Measurements from ENCODE around the gene TRDN.
"Not testable (repeated sequence)": the region's sequence is repeated elsewhere in the genome, so short reads cannot be mapped to it uniquely, and the experiment has no call there.

TRDN gene

DNA sequence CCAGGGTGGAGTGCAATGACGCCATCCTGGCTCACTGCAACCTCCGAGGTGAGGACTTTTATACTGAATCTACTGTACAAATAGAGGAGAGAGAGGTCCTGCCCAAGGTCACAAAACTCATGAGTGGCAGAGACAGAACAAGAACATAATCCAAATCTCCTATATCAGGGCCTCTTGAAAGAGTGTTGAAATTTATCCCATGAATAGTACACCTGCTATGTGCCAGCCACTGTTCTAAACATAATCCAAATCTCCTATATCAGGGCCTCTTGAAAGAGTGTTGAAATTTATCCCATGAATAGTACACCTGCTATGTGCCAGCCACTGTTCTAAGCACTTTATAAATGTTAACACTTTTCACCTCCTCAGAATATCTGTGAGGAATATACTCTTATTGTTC, 409.0 kb downstream of the TRDN start:
- DNase-seq; in situ Hi-C loops (cut with HindIII; ENCODE audit: low pct_ligation_motif_present, low pct_unique_long_range_greater_than_20kb, low sequenced_read_pairs): not testable (repeated sequence)

DNA sequence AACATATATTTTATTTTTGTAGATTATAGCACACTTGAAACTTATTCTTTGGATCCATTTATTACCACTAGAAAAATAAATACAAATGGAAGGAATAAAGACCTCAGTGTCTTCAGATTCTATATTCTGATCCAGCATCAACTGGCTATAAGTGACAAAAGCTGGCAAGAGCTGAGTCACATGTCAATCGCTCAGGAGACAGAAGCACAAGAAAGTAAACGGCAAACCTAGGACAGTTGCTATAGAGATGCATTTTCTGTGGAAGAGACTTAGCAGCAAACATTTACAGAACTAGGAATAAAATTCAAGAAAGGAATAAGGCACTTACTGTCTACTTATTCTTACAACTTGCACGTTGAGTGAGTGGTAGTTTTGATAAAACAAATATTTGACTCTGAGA, 410.4 kb downstream of the TRDN start:
- DNase-seq, result no peak
- in situ Hi-C loops (cut with HindIII; ENCODE audit: low pct_ligation_motif_present, low pct_unique_long_range_greater_than_20kb, low sequenced_read_pairs), result no loop called here

- no peak for DNase-seq
- in situ Hi-C loops (cut with HindIII; ENCODE audit: low pct_ligation_motif_present, low pct_unique_long_range_greater_than_20kb, low sequenced_read_pairs), result no loop called here
Observed at GRCh38 chr6:123224077-123224476, 412.7 kb downstream of the TRDN start.

DNA sequence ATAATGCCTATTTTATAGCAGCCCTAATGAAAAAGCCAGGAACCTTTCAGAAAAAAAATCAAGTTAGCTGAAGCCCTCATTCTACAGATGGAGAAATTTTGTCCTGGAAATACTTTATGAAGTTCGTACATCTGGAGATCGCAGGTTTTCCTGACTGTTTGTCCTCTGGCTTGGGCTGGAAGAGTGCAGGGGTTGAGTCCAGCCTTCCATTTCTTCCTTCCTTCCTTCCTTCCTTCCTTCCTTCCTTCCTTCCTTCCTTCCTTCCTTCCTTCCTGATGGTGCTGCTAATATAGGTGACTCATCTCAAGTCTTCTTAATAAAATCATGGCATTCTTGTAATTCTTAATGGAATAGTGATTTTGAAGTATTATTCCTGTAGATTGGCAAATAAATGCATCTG, 413.3 kb downstream of the TRDN start:
- in situ Hi-C loops (cut with HindIII; ENCODE audit: low pct_ligation_motif_present, low pct_unique_long_range_greater_than_20kb, low sequenced_read_pairs), result no loop called here
- no peak for DNase-seq

DNA sequence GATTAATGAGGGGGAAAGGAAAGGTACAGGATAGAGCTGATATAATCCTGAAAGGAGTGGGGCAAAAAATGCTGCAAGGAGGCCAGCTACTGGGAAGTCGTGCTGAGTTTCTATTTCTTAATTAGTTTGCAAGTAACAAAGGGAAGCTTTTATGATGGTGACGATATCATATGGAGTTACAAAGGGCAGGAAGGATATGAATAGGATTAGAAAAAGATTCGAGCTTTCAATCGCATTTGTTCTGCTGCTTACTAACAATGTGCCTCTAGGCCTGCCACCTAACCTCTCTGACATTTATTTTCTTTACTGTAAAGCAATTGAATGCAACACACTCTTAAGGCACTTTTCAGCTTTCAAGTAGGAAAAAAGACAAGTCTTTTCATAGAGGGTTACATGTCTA, 421.5 kb downstream of the TRDN start:
- in situ Hi-C loops (cut with HindIII; ENCODE audit: low pct_ligation_motif_present, low pct_unique_long_range_greater_than_20kb, low sequenced_read_pairs), result no loop called here

DNA sequence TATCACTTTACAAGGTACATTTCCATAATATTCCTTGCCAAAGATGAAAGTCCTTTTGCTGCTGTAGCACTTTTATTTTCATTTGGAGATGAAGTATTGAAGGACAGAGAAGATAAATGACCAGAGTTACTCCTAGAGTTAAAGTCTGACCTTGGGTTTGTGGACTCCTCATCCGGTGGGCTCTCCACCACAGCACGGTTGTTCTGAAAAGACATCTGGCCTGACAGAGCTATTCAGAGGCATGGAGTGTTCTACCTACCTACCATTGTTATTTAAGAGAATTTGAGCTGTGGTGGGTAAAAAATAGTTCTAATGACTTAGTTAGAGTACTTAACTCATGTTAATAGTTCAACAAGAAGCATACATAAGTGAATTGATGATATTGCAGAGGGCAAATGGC, 422.3 kb downstream of the TRDN start:
- in situ Hi-C loops (cut with HindIII; ENCODE audit: low pct_ligation_motif_present, low pct_unique_long_range_greater_than_20kb, low sequenced_read_pairs), result no loop called here
- no peak for DNase-seq

More for the DNA sequence above, 421.5 kb downstream of the TRDN start:
- DNase-seq, result no peak

GRCh38 chr6:123213921-123214320, 422.8 kb downstream of the TRDN start:
- no peak for DNase-seq

GRCh38 chr6:123211777-123212545, 424.8 kb downstream of the TRDN start:
- no peak for DNase-seq
- in situ Hi-C loops (cut with HindIII; ENCODE audit: low pct_ligation_motif_present, low pct_unique_long_range_greater_than_20kb, low sequenced_read_pairs), result no loop called here

More at GRCh38 chr6:123213921-123214320, 422.8 kb downstream of the TRDN start:
- in situ Hi-C loops (cut with HindIII; ENCODE audit: low pct_ligation_motif_present, low pct_unique_long_range_greater_than_20kb, low sequenced_read_pairs), result no loop called here

DNA sequence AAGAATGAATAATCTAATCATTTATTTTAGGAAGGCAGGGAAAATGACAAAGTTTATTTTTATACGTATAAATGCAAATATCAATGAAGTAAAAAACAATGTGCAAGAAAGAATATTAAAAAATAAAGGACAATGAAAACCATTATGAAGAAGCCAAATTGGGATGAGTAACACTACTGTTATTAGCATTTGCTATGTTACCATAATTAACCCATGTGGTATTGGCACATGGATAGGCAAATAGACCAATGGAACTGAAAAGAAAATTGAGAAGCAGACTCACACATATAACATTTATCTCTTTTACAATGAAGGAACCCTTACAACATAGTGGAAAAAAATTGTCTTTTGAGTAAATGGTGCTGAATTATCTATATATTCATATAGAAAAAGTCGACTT, 426.1 kb downstream of the TRDN start:
- no peak for DNase-seq
- in situ Hi-C loops (cut with HindIII; ENCODE audit: low pct_ligation_motif_present, low pct_unique_long_range_greater_than_20kb, low sequenced_read_pairs), result no loop called here

GRCh38 chr6:123207967-123208510, 428.7 kb downstream of the TRDN start:
- in situ Hi-C loops (cut with HindIII; ENCODE audit: low pct_ligation_motif_present, low pct_unique_long_range_greater_than_20kb, low sequenced_read_pairs), result no loop called here
- no peak for DNase-seq

- no peak for DNase-seq
- in situ Hi-C loops (cut with HindIII; ENCODE audit: low pct_ligation_motif_present, low pct_unique_long_range_greater_than_20kb, low sequenced_read_pairs), result no loop called here
Observed at GRCh38 chr6:123203928-123204327, 432.8 kb downstream of the TRDN start.

GRCh38 chr6:123201869-123202372, 434.8 kb downstream of the TRDN start:
- in situ Hi-C loops (cut with HindIII; ENCODE audit: low pct_ligation_motif_present, low pct_unique_long_range_greater_than_20kb, low sequenced_read_pairs), result no loop called here
- no peak for DNase-seq

- in situ Hi-C loops (cut with HindIII; ENCODE audit: low pct_ligation_motif_present, low pct_unique_long_range_greater_than_20kb, low sequenced_read_pairs), result no loop called here
- DNase-seq, result no peak
Observed at GRCh38 chr6:123193298-123193697, 443.5 kb downstream of the TRDN start.

DNA sequence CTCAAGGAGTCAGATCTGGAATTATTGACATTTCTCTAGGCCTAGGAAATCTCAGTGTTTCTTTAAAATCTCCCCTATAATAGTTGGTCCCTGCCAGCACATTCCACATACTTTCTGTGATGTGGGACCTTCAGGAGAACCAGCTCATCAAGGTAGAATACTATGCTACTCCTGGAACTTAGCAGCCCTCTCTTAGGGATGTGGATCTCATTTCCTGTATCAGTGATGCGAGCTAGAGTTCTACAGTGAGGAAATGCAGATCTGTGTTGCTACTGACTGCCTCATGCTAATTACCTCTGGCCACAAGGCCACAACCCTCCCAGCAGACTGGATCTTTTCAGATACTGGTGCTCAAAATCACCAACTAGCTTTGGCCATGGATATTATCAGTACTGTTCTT, 446.9 kb downstream of the TRDN start:
- no peak for DNase-seq
- in situ Hi-C loops (cut with HindIII; ENCODE audit: low pct_ligation_motif_present, low pct_unique_long_range_greater_than_20kb, low sequenced_read_pairs), result no loop called here

GRCh38 chr6:123182998-123183397, 453.8 kb downstream of the TRDN start:
- in situ Hi-C loops (cut with HindIII; ENCODE audit: low pct_ligation_motif_present, low pct_unique_long_range_greater_than_20kb, low sequenced_read_pairs), result no loop called here
- no peak for DNase-seq

GRCh38 chr6:123176706-123177105, 460.0 kb downstream of the TRDN start:
- in situ Hi-C loops (cut with HindIII; ENCODE audit: low pct_ligation_motif_present, low pct_unique_long_range_greater_than_20kb, low sequenced_read_pairs), result no loop called here
- DNase-seq, result no peak

GRCh38 chr6:123171341-123172115, 465.2 kb downstream of the TRDN start:
- DNase-seq, result no peak
- in situ Hi-C loops (cut with HindIII; ENCODE audit: low pct_ligation_motif_present, low pct_unique_long_range_greater_than_20kb, low sequenced_read_pairs), result no loop called here

DNA sequence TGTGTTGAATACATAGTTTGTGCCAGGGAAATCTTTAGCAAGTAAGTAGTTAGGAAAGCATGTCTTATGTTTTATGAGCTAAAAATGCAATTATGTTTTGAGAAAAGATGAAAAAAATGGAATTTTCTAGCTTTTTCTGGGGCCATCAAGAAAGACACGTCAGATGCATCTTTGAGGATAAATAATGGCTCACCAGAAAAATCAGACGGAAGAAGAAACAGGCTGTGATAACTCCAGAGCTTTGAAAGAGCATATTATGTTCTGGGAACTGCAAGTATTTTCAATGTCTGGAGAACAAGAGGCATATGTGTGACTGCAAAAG, 467.0 kb downstream of the TRDN start:
- no peak for DNase-seq
- in situ Hi-C loops (cut with HindIII; ENCODE audit: low pct_ligation_motif_present, low pct_unique_long_range_greater_than_20kb, low sequenced_read_pairs), result no loop called here

DNA sequence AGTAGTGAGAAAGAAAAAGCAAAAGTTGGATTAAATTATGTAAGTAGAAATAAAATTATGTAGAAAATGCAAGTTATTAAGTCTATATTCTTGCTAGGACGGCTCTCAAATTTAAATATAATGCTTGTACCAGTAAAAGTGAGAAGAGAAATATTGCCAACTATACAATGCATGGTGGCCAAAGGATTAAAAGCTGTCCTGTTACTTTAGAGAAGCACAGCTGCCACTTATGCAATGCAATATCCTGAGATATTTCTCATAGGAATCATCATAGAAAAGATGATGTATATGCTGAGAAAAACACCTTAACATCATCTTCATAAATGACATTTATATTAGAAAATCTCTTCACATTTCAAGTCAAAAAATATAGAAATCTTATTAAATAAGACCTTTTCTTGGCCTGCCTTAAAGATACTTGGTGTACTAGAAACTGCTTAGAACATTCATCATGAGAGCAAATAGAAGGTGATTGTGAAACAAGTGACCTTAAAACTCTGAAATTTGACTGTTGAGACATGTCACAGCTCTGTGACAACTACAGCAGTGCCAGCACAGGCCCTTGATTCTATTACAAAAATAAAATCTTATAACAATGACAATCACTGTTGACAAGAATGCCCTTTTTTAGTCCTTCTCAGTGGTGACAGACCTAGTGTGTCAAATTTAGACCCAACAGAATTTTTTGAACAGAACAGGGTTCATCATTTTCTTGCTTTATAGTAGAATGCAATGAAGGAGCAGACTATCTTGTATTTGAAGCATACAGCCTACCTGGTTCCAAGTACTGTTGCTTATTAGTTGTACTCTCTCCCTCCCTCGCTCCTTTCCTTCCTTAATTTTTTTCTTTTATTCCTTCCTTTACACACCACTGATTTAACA, 467.6 kb downstream of the TRDN start:
- in situ Hi-C loops (cut with HindIII; ENCODE audit: low pct_ligation_motif_present, low pct_unique_long_range_greater_than_20kb, low sequenced_read_pairs), result no loop called here
- no peak for DNase-seq
